Activated CD4-positive, CD25-positive, alpha-beta regulatory T cell (primary cell): ENCODE measurements around the gene SLC6A1.

ENCODE experiments used
- DNase-seq, 4 experiments: peaks; one replicate each; lab custom pipeline; 2025; lab: John Stamatoyannopoulos, UW

The SLC6A1 gene

DNA sequence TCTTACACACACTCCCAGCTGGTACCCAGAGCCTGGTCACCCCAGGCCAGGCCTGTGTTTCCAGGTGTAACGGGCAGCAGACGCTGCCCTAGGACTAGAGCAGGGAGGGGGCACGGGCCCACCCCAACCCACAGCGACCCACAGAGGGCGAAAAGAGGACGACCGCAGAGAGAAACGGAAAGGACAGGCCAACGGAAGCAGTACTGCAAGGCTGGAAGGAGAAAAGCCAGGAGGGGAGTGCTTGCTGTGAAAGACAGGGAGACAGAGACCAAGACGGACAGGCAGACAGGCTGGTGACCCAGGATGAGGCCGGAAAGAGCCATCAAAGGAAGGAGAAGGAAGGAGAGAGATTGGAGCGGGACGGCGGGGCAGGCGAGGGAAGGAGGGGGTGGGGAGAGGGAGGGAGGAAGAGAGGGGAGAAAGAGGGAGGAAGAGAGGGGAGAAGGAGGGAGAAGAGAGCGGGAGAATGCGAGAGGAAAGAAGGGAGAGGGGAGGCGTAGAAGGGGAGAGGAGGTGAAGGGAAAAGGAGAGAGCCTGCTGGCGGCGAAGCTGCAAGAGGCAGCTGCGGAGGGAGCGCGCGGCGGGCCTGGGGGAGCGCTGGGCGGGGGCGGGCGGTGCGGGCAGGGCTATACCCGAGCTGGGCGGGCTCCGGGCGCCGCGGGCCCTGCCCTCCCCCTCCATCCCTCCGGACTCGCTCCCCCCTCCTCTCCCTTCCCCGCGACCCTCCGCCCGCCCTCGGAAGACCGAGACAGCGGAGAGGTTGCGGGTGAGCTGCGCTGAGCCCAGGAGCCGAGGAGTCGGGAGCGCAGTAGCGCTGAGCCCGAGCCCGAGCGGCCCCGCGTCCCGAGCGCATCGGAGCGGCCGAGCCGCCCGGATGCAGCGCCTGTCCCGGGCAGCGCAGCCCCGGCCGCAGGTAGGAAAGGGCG is at the start of gene SLC6A1:
Gene SLC6A1 (plus strand): TSS at position 732 of the 926 bp plus-strand sequence. CDS start 24,464 bp downstream, outside the sequence.
- no peak for DNase-seq

DNA sequence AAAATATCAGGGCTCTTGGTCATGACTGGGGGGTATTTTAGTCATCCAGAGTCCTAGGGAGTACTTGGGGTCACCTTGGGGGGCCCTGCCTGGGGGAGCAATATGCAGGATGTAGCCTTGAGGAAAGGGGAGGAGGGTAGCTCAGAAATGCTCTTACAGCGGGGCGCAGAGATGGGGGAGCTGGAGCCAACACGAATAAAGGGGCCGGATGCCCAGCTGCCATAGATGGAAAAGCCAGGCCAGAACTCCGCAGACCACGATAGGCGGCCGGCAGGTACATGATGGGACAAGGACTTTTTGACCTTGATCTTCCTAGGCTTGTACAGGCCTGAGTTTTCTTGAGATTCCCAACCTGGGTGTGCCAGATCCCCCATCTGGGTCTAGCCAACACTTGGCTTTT is 47.7 kb upstream of the SLC6A1 start:
- no peak for DNase-seq

DNA sequence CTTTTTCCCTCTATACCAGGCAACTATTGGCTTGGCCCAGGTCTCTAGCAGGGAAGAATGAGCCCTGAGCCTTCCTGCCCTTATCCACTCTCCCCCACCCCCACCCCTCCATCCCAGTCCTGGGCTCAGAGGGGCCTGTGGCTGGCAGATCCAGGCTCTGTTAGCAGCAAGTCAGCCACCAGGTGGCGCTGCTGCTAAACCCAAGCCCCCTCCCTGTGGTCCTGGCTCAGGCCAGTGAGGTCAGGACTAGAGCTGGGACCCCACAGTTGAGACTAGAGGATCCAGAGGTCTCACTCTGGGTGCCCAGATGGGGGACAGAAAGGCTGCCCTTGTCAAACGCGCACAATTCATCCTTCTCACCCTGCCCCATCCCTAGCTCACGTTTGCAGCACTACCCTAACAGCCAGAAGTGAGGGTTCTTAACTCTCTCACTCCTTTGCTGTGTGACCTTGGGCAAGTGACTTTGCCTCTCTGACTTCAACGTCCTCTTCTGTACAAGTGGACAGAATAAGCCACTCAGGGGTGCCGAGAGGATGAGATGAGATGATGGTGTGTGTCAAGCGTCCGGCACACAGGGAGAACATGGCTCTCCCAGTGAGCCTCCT is 46.8 kb upstream of the SLC6A1 start:
- peak; percentile 6 to 14 (median 10) for DNase-seq

DNA sequence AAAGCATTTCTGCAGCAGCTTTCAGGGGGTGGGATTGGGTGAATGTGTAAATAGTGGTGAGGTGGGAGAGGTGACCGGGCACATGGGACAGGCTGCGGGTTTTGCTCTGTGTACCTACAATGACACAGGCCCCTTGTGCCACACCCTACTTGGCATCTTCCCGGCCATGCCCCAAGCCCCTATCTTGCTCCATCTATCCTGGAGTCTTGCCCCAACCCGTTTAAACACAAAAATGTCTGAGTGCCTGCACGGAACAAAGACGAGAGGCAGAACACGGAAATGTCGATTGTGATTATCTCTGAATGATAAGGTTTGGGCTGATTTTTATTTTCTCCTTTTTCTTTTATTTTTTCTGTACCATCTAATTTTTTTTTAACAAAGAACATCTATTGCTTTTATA is 46.0 kb upstream of the SLC6A1 start:
- no peak for DNase-seq

DNA sequence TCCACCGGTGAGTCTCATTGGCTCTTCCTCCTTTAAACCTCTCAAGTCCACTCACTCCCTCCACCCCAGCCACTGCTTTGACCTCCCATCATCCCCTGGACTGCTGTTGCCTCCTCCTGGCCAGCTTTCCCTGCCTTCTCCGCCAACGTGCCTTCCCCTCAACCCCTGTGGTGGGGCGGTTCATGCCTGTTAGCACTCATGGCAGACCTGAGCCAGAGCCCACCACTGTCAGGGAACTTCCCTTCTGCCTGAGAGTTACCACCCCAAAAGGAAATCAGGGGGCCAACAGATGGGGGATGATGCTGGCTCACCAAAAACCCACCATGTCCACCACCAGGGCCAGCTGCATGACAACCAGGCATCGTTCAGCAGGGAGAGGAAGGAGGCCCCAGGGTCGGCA is 44.2 kb upstream of the SLC6A1 start:
- no peak for DNase-seq

DNA sequence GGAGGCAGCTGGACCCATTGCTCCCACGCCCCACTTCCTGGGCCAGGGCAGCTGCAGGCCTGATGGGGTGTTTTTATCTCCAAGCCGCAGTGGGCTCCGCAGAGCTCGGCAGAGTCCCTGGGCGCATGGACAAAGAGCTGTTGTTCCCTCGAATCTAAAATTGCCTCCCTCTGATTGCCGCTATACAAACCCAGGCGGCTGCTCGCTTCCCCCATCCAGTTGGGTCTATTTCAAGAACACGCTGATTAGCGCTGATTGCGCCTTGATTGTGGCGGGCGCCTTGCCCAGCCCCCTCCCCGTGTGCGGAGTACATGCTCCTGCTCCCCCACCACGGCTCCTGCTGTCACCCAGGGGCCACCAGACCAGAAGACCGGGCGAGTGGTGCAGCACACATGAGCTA is 43.4 kb upstream of the SLC6A1 start:
- no peak for DNase-seq

DNA sequence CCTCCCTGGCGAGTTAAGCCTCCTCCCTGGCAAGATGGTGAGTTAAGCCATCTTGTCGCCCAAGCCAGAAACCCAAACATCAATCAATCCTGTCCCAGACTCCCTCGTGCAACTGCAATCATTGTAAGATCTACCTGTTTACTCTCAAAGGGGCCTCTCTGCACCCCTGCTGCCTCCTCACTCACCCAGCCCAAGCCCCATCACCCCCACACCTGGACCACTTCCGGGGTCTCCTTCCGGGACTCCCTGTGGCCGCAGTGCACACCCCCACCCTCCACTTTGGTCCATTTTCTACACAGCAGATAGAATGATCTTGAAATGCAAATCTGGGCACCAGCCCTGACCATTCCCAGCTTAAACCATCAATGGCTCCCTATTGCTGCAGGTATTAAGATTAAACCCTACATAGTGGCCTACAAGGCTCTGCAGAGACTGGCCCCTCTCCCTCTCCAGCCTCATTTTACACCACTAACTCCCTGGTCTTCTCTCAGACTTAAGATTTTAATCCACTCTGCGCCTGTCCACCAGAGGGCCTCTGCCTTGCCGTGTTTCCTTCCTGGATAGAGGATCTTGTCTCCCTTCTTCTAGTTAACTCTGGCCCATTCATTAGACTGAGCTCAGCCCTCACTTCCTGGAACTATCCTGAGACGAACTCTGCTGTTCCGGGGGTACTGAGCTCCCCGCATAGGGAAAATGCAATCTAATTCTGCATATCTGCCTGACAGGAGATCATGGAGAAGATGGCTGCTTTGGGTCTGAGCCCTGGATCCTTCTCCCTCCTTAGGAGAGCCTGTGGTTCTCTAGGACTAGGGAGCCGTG is 41.9 kb upstream of the SLC6A1 start:
- DNase-seq = no peak

DNA sequence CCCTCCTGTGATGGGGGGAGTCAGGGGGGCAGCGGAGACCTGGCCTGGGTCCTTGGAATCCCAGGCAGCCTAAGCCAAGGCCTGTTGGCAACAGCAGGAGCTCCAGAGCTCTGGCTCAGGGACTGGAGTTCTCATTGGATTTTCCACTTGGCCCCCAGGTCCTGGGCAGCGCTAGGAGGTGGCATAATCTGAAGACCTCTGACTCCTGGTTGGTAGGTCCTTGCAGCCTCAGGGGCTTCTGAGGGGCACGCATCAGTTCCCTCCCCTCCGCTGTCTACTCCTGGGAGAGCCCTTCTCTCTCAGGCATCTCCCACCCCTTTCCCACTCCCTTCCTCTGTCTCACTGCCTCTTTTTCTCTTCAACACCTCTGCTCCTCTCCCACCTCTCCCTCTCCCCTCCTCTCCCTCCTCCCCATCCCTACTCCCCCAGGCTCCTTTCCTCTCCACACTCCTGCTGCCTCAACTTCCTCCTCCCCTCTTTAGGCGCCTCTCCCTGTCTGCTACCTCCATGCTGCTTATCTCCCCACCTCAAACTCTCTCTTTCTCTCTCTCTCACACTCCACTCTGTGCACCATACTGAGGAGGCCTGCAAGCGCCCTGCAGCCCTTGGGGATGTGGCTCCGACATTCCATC is 41.1 kb upstream of the SLC6A1 start:
- DNase-seq = no peak

DNA sequence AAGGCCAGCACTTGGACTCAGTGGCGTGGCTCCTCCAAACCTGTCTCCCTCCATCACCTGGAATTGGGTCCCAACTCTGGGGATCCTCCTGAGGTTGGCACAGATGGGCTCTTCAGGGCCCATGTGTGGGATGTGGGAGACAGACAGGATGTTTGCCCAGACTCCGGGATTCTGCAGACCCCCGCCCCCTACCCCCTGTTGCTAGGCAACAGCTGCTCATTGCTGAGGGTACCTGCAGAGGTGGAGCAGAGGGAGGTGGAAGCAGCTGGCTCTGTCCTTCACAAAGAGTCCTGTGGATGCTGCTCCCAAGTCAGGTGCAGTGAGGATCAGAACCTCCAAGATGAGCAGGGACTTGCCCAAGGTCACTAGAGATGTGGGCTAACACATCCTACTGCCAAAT is 40.0 kb upstream of the SLC6A1 start:
- DNase-seq = no peak

DNA sequence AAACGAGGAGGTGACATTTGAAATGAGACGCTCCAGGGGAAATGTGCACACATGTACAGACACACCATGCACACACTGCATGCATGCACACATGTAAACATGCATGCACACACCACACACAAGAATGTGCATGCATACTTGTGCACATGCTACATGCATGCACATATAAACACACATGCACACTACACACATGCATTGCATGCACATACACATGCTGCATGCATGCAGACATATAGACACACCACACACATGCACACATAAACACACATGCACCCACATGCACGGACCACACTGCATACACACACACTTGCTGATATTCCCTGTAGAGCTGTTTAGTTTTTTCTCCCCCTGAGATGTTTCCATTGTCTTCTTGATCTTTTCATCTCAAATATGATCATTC is 37.8 kb upstream of the SLC6A1 start:
- no peak for DNase-seq

DNA sequence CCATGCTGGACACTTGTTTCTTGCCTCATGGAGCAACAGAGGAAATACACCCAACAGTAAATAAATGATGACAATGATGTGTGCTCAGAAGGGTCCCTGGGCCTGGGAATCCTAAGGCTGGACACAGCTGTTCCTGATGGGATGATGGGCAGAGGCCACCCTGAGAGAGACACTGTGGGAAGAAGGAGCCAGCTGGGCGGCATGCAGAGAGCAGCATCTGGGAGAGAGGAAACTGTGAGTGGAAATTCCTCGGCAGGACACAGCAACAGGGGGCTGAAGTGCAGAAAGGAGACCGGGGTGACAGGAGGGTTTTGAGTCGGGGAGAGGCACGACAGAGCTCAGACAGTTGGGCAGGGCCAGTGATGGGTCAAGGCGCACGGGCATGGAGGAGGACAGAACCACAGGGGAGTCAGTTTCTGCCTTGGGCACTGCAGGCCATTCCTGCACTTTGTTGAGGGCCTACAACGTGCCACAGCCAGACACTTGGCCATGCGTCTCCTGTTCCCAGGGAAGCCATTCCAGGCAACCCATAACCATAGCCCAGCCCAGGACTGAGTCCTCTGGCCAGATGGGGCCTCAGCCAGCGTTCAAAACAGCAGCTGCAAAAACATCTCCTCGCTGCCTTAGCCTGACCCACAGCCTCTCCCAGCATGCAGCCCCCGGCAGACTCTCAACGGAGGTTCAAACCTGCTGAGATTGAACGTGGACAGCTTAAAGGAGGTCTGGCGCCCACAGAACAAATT is 36.7 kb upstream of the SLC6A1 start:
- no peak for DNase-seq

DNA sequence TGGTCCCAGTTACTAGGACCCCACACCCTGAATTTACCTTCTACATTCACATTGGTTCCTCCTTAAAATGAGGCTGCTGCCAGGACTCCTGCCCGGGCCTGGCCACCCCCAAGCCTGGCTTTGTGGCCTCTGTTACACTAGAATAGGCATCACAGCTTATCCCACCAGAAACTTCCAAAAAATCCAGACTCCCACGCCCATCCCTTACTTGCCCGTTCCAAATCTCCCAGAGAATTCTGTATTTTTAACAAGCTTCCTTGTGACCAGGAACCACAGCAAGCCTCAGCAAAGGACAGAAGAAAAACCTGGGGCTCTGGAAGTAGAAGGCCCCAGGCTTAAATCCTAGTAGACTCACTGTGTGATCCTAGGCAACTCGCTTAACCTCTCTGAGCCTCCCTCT is 36.0 kb upstream of the SLC6A1 start:
- no peak for DNase-seq

DNA sequence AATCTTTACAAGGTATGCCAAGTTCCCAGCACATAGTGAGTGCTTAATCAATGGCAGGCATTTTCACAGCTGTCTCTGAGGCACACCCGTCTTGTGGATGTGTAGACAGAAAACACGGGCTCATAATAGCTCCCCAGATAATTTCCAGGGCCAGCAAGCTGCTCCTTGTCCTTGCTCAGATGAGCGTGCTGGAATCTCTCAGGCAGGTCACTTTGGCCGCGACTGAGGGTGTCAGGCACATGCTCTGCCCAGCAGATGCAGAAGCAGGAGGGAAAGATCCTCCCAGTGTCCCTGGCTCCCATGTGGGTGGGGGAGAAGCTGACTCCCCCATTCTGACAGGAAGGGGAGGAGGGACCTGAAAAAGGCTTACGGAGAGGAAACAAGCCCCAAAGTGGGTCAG is 35.6 kb upstream of the SLC6A1 start:
- DNase-seq = no peak

DNA sequence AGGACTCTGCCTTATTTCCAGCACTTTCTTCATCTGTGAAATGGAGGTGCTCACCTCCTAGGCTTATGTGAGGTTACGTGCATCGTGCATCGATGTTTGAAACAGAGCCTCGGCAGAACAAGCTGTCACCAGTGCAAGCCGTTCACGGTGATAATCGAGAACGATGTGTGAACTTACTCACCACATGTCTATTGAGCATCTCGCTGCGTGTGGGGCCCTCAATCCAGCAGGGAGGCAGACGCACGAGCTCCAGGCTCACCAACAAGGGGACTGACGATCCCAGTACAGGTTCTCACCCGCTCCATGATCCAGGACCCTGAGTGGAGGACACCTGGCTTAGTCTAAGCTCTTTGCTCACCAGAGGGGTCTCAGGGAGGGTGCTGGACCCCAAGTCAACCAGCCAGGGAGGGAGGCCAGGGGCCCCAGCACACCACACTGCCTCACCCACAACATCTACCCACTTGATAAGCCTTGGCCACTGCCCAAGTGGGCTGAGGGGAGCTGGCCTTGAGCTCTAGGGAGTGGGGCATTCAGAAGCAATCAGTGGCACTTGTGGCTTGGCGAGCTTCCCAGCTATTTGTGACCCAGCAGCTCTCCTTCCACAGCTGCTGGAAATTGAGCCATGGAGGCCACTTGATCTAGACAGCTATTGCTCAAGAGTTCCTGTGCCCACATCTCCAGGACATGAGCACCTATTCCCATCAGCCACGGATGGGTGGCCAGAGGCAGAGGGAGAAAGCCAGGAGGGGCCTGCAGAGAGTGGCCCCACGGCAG is 34.4 kb upstream of the SLC6A1 start:
- no peak for DNase-seq

DNA sequence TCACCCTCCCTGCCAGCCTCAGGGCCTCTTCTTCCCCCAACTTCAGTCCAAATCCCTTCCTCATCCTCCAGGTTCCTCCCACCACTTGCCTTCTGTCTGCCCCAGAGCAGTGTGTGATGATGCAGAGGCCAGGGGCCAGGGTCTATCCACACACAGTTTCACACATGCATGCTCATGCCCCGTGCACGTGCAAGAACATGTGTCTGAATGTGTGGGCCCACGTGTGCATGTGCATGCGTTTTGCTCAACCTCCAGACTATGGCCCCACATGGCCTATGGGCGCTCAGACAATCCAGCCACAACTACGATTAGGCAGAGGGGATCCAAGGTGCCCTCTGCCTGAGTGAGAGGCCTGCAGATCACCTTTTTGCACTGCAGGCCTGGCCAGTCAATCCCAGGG is 32.3 kb upstream of the SLC6A1 start:
- no peak for DNase-seq

DNA sequence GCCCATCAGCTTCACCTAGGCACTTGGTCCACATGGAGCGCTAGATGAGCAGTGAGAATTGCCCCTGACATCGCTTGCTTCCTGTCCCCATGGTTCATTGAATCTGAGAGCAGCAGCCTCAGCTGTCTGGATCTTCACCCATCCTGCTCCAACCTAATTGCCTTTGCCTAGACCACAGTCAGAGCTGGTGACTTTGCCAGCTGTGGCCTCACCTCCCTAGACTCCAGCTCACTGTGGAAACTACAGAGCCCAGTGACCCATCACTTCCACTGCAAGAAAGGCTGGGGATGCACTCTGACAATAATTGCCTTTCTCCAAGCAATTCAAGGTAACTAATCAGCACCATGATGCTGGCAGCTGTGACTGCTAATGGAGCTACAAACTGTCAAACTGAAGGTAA is 30.6 kb upstream of the SLC6A1 start:
- no peak for DNase-seq

DNA sequence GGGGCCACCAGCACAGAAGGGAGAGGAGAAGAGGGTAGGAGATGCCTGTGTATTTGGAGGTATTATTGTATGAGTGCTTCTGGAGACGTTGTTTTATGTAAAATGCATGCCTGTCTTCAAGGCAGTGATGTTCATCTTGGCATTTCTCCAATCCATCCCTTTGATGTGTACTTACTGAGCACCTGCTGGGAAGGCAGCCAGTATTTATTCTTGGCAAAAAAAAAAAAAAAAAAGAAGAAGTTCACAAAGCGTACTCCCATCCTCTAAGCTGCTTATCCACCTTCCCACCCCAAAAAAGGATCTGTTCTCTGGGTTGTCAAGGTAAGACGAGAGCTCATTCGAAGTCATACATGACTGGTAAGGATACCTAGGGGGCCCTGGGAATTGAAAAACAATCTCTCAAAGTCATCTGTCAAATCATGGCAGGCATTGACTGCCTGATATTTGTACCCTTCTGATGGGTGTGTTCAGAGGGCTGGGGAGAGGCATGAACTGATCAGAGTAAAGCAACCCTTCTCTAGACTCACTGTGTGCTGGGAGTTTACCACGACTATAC is 30.0 kb upstream of the SLC6A1 start:
- DNase-seq = no peak

DNA sequence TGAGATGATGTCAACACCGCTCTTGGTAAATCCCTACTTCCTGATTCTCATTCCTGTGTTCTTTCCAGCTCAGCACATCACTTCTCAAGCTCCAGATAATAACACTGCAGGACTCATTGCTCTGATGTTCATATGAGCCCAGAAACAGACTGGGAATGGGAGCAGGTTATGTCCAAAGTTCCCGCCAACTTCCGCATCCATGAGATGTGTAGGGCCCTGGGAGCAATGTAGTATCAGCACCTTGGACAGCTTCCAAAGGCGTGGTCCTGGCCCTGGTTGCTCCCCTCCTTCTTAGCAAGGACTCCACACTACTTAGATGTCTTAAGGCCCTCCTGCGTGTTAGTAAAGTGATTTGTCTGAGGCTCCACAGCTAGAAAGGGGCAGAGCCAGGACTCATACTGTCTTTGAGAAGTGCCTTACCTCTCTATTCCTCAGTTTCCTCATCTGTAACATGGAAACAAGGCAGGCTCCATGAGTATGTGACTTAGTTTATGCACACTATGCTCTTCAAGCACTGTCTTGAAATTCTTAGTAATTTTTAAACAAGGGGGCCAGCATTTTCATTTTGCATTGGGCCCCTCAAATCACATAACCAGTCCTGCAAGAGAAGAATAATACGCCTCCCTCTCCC is 27.9 kb upstream of the SLC6A1 start:
- no peak for DNase-seq

DNA sequence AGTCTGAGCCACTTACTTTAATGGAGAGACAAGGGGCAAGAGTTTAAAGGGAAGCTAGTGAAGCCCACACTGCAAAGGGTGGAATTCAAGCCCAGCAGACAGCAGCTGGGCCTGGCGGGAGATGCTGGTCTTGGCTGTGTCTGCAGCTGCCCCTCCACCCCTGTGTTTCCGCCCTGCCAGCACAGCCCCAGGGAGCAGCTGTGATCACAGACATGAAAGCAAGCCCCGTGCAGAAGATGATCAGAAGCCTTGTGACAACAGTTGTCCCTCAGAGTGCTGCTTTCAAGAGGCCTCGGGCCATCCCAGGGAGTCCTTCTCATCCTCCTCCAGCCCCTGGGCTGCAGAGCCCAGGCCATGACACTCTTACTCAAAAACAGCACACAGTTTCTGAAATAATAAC is 24.1 kb upstream of the SLC6A1 start:
- DNase-seq = no peak
